Ascending aorta (tissue), 2 donors: Measurements from ENCODE around the gene CNDP2. TPM values are rescaled to one million over a fixed set of nuclear protein-coding genes. Genes with fewer than 3 reads are reported as not detected.

ENCODE experiments used
- DNase-seq, 2 donors: peaks; one replicate each; pipeline ENCODE4 v3.0.0-alpha.2; 2019; ENCODE audit warnings: low spot score in 2 of 2
- H3K27ac ChIP-seq, 2 donors: fragments of 200-600 bp; sonication (generic); one replicate each; pipeline ENCODE4 v1.5.1; 2016 to 2017; ENCODE audit warnings: mild to moderate bottlenecking in 1 of 2
- H3K27me3 ChIP-seq: fragments of 200-600 bp; sonication (generic); one replicate; pipeline ENCODE4 v1.5.1; 2017
- H3K36me3 ChIP-seq, 2 donors: fragments of 200-600 bp; sonication (generic); one replicate each; pipeline ENCODE4 v1.5.1; 2016
- H3K4me1 ChIP-seq, 2 donors: fragments of 200-600 bp; sonication (generic); one replicate each; pipeline ENCODE4 v1.5.1; 2016 to 2017; ENCODE audit warnings: mild to moderate bottlenecking in 1 of 2
- H3K4me3 ChIP-seq, 2 donors: fragments of 200-600 bp; sonication (generic); one replicate each; pipeline ENCODE4 v1.5.1; 2016 to 2017; ENCODE audit warnings: mild to moderate bottlenecking in 1 of 2
- H3K9me3 ChIP-seq, 2 donors: fragments of 200-600 bp; sonication (generic); one replicate each; pipeline ENCODE4 v1.5.1; 2016
- CTCF ChIP-seq, 3 experiments: fragments of 200-600 bp in 2 of 3; fragments of 450-650 bp in 1 of 3; sonication (generic) in 2 of 3; IDR thresholded peaks; one replicate each; pipeline ENCODE4 v1.5.1; 2016 to 2019; ENCODE audit warnings: antibody characterized with exemption in 3 of 3, mild to moderate bottlenecking in 1 of 3, moderate library complexity in 1 of 3
- intact Hi-C: fragments of 100-400 bp; cut with DNase I; formaldehyde crosslinking; loops from one replicate; pipeline ENCODE4 v1.15.1; 2023
- total RNA-seq: library from RNA; depleted of rRNA; stranded (reverse); fragments of >200 nt; gene quantifications from one replicate; pipeline ENCODE4 v1.1.0, GENCODE V29; 2016

The CNDP2 gene
- total RNA-seq, 1 donor from 2014 or later, result 33.5 TPM

- Histone ChIP-seq H3K4me1 (no peaks in the 10 kb centered on the region), H3K27ac (no peak overlapping the region), H3K9me3 (peaks cover 4 to 13% of the 10 kb centered on the region in 2 donors), H3K4me3 (no peak overlapping the region), H3K36me3 (no peaks in the 10 kb centered on the region), H3K27me3 (no peaks in the 10 kb centered on the region)
- DNase-seq, result peak in 1 of 2 donors; percentile 40
- intact Hi-C loops, result loop anchor here (5.0 kb wide), 1 partner anchor 52 kb away; the partner anchor contains the start of gene CNDP2
- TF ChIP-seq CTCF (IDR thresholded peaks at IDR 0.05), result no peak
Observed at GRCh38 chr18:74549591-74550104, 53.5 kb downstream of the CNDP2 start.

GRCh38 chr18:74550886-74551285 is 54.7 kb downstream of the CNDP2 start:
- Histone ChIP-seq H3K9me3 (peaks cover 4 to 13% of the 10 kb centered on the region in 2 donors), H3K36me3 (no peaks in the 10 kb centered on the region), H3K4me1 (no peaks in the 10 kb centered on the region), H3K4me3 (no peak overlapping the region), H3K27me3 (no peaks in the 10 kb centered on the region), H3K27ac (no peak overlapping the region)
- TF ChIP-seq CTCF (IDR thresholded peaks at IDR 0.05), result no peak
- peak in 1 of 2 donors; percentile 30 for DNase-seq
- intact Hi-C loops, result loop anchor here (5.0 kb wide), 1 partner anchor 54 kb away; the partner anchor contains the start of gene CNDP2

GRCh38 chr18:74551452-74551851 is 55.3 kb downstream of the CNDP2 start:
- no peaks in the 10 kb centered on the region for H3K36me3 ChIP-seq
- H3K27ac ChIP-seq, result no peak overlapping the region
- peaks cover 4 to 13% of the 10 kb centered on the region in 2 donors for H3K9me3 ChIP-seq
- no peaks in the 10 kb centered on the region for H3K27me3 ChIP-seq
- TF ChIP-seq CTCF (IDR thresholded peaks at IDR 0.05), result no peak
- no peak overlapping the region for H3K4me3 ChIP-seq
- intact Hi-C loops, result loop anchor here (5.0 kb wide), 1 partner anchor 54 kb away; the partner anchor contains the start of gene CNDP2
- H3K4me1 ChIP-seq, result no peaks in the 10 kb centered on the region
- DNase-seq, result peak in 1 of 2 donors; percentile 43

GRCh38 chr18:74551936-74552555 is 55.9 kb downstream of the CNDP2 start:
- peak; percentile 31 to 89 for DNase-seq
- intact Hi-C loops, result loop anchor here (1.0 to 5.0 kb wide), 3 partner anchors 55 to 356 kb away; partner anchors contain the start of gene CNDP2
- H3K9me3 ChIP-seq, result peaks cover 4 to 13% of the 10 kb centered on the region in 2 donors

GRCh38 chr18:74556126-74556525 is 60.0 kb downstream of the CNDP2 start:
- H3K27ac ChIP-seq, result no peak overlapping the region
- no peaks in the 10 kb centered on the region for H3K4me1 ChIP-seq
- intact Hi-C loops, result no loop called here
- H3K4me3 ChIP-seq, result no peak overlapping the region
- no peak for DNase-seq
- TF ChIP-seq CTCF (IDR thresholded peaks at IDR 0.05), result no peak
- no peaks in the 10 kb centered on the region for H3K36me3 ChIP-seq
- H3K9me3 ChIP-seq, result no peaks in the 10 kb centered on the region
- H3K27me3 ChIP-seq, result no peaks in the 10 kb centered on the region

More at GRCh38 chr18:74551936-74552555, 55.9 kb downstream of the CNDP2 start:
- Histone ChIP-seq H3K4me1 (no peaks in the 10 kb centered on the region), H3K27me3 (no peaks in the 10 kb centered on the region), H3K36me3 (no peaks in the 10 kb centered on the region), H3K27ac (no peak overlapping the region), H3K4me3 (no peak overlapping the region)
- peak; percentile 49 to 77 (median 72) for TF ChIP-seq CTCF (IDR thresholded peaks at IDR 0.05)
